WTC11 (cell line): ENCODE results near the gene MAP4.

ENCODE experiments used
- AFF4 ChIP-seq: sonication (generic); formaldehyde crosslinking; IDR thresholded peaks from 2 replicates; pipeline ENCODE4 v1.8.1; 2023; ENCODE audit warnings: mild to moderate bottlenecking, missing genetic modification reagents, borderline replicate concordance
- ATF1 ChIP-seq: sonication (generic); formaldehyde crosslinking; IDR thresholded peaks from 2 replicates; pipeline ENCODE4 v1.8.1; 2023; ENCODE audit warnings: mild to moderate bottlenecking, moderate library complexity, missing genetic modification reagents
- ATF3 ChIP-seq: sonication (generic); formaldehyde crosslinking; conservative IDR thresholded peaks from 2 replicates; pipeline ENCODE4 v1.8.1; 2022; ENCODE audit warnings: mild to moderate bottlenecking, missing genetic modification reagents
- CTCF ChIP-seq: fragments of 200-600 bp; IDR thresholded peaks from 2 replicates; pipeline ENCODE4 v1.8.0; 2022; ENCODE audit warnings: antibody characterized with exemption
- E2F1 ChIP-seq: sonication (generic); formaldehyde crosslinking; IDR thresholded peaks from 2 replicates; pipeline ENCODE4 v1.8.0; 2022; ENCODE audit warnings: mild to moderate bottlenecking, missing genetic modification reagents
- JUN ChIP-seq: sonication (generic); formaldehyde crosslinking; IDR thresholded peaks from 2 replicates; pipeline ENCODE4 v1.8.0; 2023; ENCODE audit warnings: mild to moderate bottlenecking, missing genetic modification reagents
- MAX ChIP-seq: sonication (generic); formaldehyde crosslinking; IDR thresholded peaks from 2 replicates; pipeline ENCODE4 v1.8.0; 2022; ENCODE audit warnings: mild to moderate bottlenecking, missing genetic modification reagents
- MLX ChIP-seq: sonication (generic); formaldehyde crosslinking; IDR thresholded peaks from 2 replicates; pipeline ENCODE4 v1.8.1; 2023; ENCODE audit warnings: mild to moderate bottlenecking, missing genetic modification reagents, moderate library complexity
- NFYB ChIP-seq: sonication (generic); formaldehyde crosslinking; conservative IDR thresholded peaks from 2 replicates; pipeline ENCODE4 v1.8.0; 2022; ENCODE audit warnings: low read depth, missing genetic modification reagents
- PRDM15 ChIP-seq: sonication (generic); formaldehyde crosslinking; IDR thresholded peaks from 2 replicates; pipeline ENCODE4 v1.8.0; 2022; ENCODE audit warnings: missing genetic modification reagents
- SOX15 ChIP-seq: fragments of 250-450 bp; sonication (Bioruptor Pico); IDR thresholded peaks from 2 replicates; pipeline ENCODE4 v1.9.0; 2021; ENCODE audit warnings: mild to moderate bottlenecking
- USF2 ChIP-seq: sonication (generic); formaldehyde crosslinking; IDR thresholded peaks from 2 replicates; pipeline ENCODE4 v1.8.1; 2023; ENCODE audit warnings: mild to moderate bottlenecking, missing genetic modification reagents, moderate library complexity
- ZNF232 ChIP-seq: sonication (generic); formaldehyde crosslinking; IDR thresholded peaks from 2 replicates; pipeline ENCODE4 v1.8.0; 2022; ENCODE audit warnings: mild to moderate bottlenecking, missing genetic modification reagents
- ZNF263 ChIP-seq: sonication (generic); formaldehyde crosslinking; IDR thresholded peaks from 2 replicates; pipeline ENCODE4 v1.8.1; 2022; ENCODE audit warnings: low read depth, mild to moderate bottlenecking, moderate library complexity, missing genetic modification reagents

GRCh38 chr3:47930979-47931378, 85.2 kb downstream of the MAP4 start:
- TF ChIP-seq CTCF: no peak
- TF ChIP-seq MAX: no peak
- TF ChIP-seq E2F1 (CRISPR knock-in tag): no peak
- TF ChIP-seq PRDM15 (CRISPR knock-in tag): no peak
- no peak for TF ChIP-seq ZNF263 (CRISPR knock-in tag)
- no peak for TF ChIP-seq JUN (CRISPR knock-in tag)
- TF ChIP-seq ZNF232: no peak
- TF ChIP-seq ATF1 (CRISPR knock-in tag): no peak
- no peak for TF ChIP-seq NFYB (CRISPR knock-in tag)
- TF ChIP-seq SOX15 (CRISPR knock-in tag): no peak
- no peak for TF ChIP-seq MLX (CRISPR knock-in tag)
- TF ChIP-seq USF2: no peak
- no peak for TF ChIP-seq ATF3 (CRISPR knock-in tag)
- no peak for TF ChIP-seq AFF4 (CRISPR knock-in tag)
